GM15510 (cell line): ENCODE data around the gene YJEFN3.

Experiments used
- POLR2A ChIP-seq: IDR thresholded peaks from 3 replicates; pipeline ENCODE4 v1.6.1; 2011; ENCODE audit warnings: borderline replicate concordance; ENCODE audit not compliant: insufficient read length; ENCODE audit errors: extremely low read depth

YJEFN3 gene

DNA sequence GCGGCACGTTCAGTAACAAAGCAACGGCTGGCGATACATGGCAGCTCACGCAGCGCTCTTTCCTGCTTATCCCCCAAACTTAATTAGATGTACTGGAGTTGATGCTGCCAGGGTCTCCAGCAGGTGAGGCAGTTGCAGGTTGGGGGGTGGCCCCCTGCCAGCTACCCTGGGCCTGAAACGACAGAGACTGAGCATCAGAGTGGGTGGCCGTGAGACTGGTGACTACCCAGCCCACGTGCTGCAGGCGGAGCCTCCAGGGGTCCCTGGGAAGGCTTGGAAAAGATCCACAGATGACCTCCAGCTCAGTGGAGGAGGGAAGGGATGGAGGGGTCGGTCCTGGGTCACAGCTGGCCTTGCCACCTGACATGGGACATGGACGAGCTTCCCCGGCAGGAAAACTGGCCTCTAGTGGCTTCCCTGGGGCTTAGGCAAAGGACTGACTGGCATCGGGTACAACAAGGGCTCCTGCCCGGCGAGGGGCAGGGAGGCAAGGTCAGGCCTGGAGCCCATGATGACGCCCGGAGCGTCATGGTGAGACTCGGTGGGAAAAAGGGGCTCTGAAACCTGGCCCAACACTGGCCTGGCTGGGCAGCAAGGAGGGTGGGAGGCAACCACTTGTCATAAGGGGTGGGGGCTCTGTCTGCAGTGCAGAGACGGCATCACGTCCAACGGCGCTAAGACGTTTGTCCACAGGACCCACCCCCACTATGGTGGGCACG is 33.4 kb downstream of the YJEFN3 start:
- no peak for TF ChIP-seq POLR2A

DNA sequence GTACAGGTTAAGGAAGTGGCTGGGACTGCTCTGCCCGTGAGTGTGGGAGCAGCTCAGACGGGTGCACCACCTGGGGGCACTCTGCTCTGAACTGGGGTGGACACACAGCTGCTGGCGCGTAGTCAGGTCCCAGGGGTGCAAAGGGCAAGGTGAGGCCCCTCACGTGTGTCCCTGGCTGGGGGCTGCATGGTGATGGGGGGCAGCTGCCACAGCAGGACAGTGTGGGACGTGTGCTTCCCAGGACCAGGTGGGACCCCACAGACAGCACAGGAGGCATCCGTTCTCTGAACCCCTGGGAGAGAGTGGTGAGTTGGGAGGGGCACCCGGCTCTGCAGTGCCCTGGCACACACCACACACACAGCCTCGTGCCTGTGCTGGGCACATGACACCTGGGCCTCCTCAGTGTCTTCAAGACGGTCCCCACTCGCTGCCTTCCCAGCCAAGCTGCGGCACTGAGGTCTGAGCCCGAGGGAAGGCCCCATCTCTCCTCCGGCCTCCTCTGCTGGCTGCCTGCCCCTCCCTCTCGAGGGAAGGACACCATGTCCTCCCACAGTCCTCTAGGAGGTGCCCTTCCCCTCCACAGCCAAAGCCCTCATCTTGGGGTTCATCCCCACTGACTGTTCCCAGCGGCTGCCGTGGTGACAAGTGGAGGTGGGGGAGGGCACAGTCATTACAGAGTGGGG is 34.1 kb downstream of the YJEFN3 start:
- no peak for TF ChIP-seq POLR2A

DNA sequence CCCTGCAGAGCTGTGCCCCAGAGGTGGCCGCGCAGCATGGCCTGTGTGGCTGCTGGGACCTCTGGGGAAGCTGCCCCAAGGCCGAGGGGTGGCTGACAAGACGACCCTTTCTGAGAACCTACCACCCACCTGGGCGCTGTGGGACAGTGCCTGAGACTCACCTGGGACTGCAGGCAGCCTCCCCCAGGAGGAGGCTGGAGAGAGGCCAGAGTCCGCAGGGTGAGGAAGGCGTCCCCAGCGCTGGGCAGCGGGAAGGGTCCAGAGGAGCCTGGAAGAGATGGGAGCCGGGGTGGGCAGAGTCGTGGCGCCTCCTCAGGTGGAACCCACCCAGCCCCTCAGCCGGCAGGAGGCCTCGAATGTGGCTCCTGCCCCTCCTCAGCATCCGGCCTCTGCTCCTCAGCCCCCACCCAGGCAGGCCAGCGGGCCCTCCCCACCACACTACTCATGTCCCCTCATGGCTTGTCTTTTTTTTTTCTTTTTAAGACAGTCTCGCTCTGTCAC is 34.7 kb downstream of the YJEFN3 start:
- no peak for TF ChIP-seq POLR2A

DNA sequence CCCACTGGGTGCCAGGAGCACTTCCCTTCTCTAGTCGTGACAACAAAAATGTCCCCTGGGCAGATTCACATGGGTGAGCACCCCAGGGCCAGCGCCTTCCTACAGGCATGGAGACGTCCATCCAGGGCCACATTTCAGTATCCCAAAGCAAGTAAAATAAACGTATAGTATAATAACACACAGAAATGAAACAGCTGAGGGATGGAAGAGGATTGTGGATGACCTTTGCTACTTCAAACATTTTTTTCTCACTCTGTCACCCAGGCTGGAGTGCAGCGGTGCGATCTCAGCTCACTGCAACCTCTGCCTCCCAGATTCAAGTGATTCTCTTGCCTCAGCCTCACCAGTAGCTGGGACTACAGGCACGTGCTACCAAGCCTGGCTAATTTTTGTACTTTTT is 37.6 kb downstream of the YJEFN3 start:
- TF ChIP-seq POLR2A: no peak

DNA sequence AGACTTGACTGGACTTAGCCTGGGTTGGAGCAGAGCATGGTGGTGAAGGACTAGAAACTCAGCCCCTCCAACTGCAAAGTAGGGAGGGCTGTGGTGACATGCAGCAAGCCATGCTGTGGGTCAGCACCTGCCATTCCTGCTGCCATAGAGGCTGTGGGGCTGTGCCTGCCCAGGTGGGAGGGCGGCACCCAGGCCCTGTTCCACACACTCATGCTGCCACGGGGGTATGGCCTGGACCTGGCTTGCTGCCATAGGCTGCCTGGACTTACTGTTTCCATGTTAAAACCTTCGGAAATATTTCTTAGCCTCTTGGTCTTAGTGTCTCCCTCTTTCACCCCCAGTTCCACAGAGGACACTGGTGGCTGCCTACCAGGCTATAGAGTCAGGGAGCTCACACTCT is 38.7 kb downstream of the YJEFN3 start:
- no peak for TF ChIP-seq POLR2A

DNA sequence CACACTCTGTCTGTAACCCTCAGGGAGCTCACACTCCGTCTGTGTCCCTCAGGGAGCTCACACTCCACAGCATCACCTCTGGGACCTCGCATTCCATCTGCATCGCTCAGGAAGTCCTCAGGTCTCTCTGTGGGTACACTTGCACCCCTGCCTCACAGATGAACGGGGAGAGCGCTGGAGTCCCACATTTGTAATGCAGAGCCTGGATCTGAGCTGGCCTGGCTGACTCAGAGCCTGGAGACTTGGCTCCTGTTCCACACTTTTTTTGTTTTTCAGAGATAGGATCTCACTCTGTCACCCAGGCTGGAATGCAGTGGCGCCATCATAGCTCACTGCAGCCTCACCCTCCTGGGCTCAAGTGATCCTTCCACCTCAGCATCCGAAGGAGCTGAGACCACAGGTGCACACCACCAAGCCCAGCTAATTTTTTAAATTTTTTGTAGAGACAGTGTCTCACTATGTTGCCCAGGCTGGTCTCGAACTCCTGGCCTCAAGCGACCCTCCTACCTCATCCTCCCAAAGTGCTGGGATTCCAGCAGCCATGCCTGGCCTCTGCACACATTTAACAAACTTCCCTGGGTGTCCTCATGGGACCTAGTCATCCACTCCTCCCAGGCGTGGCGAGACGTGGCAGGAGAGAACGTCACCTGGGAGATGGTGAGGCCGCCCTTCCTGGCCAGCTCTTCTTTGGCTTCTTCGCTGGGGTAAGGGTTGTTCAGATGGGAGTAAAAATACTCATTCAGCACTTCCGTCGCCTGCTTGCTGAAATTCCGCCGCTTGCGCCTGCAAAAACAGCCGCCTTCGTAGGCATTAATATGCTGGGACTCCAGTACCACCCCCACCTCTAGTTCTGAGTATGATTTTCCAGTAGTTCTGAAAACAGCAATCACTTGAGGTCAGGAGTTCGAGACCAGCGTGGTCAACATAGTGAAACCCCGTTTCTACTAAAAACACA is 40.4 kb downstream of the YJEFN3 start:
- TF ChIP-seq POLR2A: no peak

DNA sequence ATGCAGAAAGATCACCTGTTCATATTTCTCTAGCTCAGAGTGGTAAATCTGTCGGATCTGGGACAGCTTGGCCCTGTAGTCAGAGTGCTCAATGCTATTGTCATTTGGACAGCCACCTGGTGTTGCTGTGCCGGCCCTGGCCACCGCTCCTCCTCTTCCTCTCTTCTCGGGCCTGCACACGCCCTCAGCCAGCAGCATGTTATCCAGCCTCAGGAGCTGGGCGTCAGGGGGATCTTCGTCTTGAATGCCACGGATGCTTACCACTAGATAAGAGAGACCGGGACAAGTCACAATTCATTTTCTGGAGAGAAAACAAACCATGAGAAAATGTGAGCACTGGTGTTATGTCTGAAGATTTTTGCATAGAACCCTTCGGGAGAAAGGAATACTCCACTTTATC is 41.9 kb downstream of the YJEFN3 start:
- no peak for TF ChIP-seq POLR2A

DNA sequence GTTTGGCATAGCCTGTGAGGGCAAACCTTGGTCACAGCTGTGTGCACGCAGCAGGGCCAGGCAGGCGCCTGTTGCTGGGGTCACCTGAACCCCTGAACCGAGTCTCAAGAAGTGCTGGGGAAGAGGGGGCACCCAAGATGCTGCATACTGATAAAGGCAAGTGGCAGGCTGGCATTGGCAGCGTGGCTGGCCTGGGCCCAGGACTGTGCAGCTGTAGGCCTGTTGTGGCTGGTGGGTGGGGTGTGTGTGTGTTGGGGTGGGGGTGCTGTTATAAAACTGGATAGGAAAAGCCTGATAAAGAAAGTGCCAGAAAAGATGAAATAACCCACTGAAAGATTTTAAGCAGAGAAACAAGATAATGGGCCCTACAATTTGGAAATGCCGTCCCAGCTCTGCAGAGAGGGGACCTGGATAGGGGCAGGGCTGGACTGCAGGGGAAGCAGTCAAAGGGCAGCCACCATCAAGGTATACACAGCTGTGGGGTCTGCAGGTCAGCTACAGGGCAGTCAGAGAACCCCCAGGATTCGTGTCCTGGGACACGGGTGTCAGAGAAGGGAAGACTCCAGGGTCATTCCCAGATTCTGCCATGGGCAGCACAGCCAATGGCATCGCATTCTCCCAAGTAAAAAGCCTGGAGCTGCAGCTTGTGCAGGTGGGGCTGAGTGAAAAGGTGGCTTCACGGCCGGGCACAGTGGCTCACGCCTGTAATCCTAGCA is 42.5 kb downstream of the YJEFN3 start:
- TF ChIP-seq POLR2A: no peak

DNA sequence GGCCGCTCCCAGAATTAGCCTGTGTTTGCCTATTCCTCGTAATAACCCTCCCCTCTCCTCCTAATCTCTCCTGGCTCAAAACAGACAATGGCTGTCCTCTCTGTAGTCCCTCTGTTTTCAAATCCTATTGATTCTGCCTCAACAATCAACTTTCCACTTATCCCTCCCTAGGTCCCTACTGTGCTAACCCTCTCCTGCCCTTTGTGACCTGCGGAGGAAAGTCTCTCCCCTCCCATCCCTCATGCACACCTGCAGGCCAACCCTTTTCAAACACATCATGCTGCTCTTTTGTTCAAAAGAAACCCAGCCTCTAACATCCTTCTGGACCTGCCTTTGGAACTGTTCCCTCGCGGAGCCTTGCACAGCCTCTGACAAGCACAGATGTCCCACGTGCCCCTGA is 46.7 kb downstream of the YJEFN3 start:
- no peak for TF ChIP-seq POLR2A

DNA sequence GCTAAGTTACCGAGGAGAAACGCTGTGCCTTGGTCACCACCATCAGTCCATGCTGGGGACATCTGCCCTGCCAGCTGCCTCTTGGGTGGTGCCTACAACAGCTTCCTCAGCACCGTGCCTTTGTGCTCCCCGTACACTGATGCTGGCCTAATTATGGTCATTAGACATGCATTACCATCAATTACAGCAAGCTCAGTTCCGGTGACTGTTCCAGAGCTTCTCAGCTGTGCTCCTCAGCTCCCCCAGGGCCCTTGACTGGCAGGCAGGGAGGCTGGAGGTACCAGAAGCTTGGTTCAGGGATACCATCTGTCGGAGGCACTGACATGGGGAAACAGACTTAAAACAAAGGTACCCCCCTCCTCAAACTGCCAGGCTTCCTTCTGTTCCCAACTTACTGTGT is 49.5 kb downstream of the YJEFN3 start:
- TF ChIP-seq POLR2A: no peak

DNA sequence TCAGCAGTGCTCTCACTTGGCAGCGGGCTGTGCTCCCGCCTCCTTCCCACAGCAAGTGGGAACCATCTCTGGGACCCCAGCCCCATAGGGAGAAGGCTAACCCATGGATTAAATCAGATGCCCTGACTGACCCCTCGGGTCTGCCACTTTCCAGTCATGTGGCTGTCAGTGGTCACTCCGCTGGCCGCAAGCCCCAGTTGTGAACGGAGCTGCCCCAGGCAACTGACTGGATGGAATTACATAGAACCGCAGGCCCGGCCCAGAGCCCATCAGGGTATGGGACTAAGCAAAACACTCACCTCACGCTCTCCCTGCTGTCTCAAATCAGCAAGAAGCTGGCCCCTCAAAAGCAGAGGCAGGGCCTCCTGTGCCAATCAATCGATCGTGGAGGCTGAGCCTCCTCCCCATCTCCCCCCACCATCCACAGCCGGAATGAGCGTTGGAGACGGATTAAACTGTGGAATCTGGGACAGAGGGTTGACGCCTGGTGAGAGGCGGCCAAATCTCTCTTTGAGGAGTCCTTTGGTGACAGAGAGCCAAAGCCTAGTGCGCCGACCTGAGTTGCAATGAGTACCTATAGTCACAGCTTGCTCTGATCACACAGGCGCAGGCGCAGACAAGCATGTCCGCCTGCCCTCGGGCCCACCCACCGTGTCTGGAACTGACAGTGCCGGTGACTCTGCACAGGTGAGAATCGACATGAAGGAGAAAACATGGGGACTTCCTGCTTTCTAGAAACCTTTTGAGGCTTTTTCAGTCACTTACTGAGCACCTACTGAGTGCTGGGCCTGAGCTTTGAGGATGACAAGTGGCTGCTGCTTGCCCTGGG is 51.0 kb downstream of the YJEFN3 start:
- no peak for TF ChIP-seq POLR2A

DNA sequence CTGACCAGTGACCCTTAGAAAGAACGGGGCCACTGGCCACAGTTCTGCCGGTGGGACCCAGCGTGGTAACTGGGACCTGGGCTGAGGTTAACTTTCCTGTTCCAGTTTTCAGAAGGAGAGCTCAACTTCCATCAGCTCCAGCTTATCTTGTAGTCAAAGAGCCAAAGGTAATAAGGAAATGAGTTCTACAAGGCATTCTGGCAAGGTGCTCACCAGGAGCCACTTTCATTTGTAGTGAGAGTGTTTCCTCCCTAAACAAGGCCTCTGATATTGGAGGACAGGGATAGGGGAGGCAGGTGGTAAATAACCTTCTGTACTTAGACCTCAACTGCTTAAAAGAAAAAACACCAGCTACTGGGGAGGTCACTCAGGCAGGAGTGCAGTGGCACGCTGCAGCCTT is 51.7 kb downstream of the YJEFN3 start:
- TF ChIP-seq POLR2A: no peak

DNA sequence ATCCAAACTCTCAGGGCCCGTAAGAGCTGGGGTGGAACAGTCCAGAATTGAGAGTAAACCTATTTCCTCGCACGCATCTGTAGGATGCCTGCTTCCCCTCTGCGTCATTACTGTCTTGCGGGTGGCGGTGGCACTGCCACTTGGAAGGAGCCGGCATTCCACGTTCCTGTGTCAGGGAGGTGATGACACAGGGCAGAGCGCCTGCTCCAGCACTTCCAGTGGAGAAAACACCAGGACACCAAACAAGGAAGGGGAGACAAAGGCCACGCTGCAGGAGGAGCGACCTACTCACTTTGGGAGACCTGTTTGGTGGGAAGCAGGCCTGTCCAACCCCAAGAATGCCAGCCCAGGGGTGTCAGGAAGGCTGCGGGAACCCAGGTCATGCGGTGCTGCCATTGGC is 52.7 kb downstream of the YJEFN3 start:
- no peak for TF ChIP-seq POLR2A

DNA sequence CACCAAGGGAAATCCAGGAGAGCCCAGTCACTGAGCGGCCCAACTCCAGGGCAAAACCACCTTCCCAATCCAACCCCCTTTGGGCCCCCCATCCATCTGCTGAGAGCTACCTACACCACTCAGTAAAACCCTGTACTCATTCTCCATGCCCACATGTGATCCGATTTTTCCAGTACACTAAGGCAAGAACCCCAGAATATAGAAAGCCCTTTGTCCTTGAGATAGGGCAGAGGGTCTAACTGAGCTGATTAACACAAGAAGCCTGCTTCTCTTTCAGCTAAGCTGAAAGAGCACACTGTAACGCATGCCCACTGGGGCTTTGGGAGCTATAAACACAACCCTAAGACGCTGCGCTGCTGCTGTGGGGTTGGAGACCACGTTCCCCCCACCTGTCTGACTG is 53.8 kb downstream of the YJEFN3 start:
- TF ChIP-seq POLR2A: no peak
